DLD1 (cell line): Measurements from ENCODE around the gene MAP3K4.

Source experiments
- in situ Hi-C: cut with HindIII; loops from 2 replicates; pipeline ENCODE4 v1.10.0; 2017; ENCODE audit warnings: low sequenced_read_pairs

The MAP3K4 gene, protein sequence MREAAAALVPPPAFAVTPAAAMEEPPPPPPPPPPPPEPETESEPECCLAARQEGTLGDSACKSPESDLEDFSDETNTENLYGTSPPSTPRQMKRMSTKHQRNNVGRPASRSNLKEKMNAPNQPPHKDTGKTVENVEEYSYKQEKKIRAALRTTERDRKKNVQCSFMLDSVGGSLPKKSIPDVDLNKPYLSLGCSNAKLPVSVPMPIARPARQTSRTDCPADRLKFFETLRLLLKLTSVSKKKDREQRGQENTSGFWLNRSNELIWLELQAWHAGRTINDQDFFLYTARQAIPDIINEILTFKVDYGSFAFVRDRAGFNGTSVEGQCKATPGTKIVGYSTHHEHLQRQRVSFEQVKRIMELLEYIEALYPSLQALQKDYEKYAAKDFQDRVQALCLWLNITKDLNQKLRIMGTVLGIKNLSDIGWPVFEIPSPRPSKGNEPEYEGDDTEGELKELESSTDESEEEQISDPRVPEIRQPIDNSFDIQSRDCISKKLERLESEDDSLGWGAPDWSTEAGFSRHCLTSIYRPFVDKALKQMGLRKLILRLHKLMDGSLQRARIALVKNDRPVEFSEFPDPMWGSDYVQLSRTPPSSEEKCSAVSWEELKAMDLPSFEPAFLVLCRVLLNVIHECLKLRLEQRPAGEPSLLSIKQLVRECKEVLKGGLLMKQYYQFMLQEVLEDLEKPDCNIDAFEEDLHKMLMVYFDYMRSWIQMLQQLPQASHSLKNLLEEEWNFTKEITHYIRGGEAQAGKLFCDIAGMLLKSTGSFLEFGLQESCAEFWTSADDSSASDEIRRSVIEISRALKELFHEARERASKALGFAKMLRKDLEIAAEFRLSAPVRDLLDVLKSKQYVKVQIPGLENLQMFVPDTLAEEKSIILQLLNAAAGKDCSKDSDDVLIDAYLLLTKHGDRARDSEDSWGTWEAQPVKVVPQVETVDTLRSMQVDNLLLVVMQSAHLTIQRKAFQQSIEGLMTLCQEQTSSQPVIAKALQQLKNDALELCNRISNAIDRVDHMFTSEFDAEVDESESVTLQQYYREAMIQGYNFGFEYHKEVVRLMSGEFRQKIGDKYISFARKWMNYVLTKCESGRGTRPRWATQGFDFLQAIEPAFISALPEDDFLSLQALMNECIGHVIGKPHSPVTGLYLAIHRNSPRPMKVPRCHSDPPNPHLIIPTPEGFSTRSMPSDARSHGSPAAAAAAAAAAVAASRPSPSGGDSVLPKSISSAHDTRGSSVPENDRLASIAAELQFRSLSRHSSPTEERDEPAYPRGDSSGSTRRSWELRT (N-terminal part only)

DNA sequence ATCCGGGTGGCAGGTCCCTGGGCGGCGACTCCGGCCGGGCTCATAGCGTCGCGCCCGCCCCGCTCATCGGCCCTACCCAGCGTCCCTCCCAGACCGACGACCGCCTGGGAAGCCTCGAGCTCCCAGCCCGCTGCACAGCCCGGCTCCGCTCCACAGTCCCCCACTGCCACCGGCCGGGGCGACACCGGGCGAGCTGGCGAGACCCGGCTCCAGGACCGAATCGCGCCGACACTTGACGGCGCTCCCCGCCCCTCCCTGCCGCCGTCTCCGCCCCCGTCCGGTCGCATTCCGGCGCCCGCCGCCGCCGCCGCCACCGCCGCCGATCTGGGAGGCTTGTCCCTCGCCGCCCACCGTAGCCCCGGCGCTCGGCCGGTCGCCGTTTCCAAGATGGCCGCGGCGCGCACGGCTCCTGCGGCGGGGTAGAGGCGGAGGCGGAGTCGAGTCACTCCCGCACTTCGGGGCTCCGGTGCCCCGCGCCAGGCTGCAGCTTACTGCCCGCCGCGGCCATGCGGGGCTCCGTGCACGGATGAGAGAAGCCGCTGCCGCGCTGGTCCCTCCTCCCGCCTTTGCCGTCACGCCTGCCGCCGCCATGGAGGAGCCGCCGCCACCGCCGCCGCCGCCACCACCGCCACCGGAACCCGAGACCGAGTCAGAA lies at the start of gene MAP3K4:
Gene MAP3K4 (plus strand): TSS at position 364 of the 655 bp plus-strand sequence. CDS start 163 bp downstream, at position 527.
- in situ Hi-C loops = no loop called here

DNA sequence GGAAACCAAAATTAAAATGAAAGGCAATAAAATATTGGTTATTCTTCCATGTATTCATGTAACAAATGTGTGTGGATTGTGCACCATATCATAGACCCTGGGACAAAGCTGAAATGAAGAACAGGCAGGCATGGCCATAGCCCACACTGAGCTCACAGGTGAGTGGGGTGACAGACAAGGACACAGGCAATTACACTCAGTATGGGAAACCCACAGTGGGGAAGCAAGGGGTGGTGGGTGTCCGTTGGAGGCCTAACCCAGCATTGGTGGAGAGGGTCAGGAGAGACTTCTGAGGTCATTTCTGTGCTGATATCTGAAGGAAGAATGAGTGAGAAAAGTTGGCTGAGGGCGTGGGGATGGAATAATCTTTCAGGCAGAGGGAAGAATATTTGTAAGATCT lies 47.6 kb upstream of the MAP3K4 start:
- in situ Hi-C loops = no loop called here

DNA sequence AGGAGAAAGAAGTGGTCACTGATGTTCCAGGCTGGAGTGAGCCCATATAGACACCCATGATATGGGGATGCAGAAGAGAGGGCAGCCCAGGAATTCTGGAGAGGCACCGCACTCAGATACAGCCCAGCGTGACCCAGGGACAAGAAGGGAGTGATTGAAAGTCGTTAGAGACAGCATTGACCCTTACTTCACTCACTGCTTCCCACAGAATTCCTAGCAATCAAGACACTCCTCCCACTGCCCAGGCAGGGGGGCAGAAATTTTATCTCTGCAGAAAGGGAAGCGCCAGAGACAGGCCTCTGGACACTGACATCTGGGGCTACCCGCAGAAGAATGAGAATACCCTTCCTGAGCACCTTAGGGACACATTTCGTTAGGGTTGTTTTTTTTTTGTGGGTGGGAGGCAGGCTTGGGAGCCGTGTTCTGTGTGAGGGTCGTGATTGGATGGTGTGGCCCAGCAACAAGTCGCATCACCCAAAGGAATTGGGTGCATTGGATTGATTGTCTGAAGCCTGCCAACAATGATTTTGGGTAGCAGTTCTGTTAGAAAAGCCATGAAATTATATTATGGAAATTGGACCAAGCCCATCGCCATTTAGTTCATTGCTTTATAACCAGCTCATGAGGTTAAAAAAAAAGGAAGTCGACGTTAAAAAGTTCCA lies 45.9 kb upstream of the MAP3K4 start:
- in situ Hi-C loops = no loop called here

DNA sequence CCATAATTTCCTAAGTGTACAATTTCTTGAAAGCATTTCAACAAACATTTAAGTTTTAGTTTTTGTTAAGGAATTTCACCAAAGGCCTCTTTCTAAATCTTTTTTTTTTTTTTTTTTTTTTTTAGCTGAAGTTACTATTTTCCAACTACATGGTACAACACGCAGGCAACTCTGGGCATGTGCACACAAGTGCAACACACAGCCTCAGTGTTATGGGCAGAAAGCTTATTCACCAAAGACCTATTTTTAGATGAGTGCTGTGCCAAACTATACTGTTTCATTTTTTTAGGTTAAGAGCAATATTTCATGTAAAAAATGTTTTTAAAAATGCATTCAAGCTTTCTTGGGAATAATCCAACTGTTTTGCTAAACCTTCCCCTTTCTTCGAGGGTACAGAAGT lies 42.0 kb upstream of the MAP3K4 start:
- in situ Hi-C loops = no loop called here

DNA sequence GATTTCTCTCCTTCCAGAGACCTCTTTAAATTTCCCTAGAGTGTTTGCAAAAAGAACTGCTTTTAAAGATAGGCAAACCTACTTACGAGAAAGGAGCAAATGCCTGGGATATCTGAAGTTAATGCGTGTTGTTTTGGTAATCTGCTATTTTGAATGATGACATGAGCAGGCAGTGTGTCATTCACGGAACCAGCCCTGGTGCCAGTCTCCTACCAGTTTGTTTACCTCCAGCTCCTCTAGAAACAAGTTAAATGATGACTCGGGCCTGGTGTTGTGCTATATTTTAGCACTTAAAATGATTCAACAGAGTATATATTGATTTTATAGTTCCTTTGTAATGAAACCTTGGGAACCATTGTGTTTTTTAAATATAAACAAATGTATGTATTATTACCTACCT lies 41.1 kb upstream of the MAP3K4 start:
- in situ Hi-C loops = no loop called here

DNA sequence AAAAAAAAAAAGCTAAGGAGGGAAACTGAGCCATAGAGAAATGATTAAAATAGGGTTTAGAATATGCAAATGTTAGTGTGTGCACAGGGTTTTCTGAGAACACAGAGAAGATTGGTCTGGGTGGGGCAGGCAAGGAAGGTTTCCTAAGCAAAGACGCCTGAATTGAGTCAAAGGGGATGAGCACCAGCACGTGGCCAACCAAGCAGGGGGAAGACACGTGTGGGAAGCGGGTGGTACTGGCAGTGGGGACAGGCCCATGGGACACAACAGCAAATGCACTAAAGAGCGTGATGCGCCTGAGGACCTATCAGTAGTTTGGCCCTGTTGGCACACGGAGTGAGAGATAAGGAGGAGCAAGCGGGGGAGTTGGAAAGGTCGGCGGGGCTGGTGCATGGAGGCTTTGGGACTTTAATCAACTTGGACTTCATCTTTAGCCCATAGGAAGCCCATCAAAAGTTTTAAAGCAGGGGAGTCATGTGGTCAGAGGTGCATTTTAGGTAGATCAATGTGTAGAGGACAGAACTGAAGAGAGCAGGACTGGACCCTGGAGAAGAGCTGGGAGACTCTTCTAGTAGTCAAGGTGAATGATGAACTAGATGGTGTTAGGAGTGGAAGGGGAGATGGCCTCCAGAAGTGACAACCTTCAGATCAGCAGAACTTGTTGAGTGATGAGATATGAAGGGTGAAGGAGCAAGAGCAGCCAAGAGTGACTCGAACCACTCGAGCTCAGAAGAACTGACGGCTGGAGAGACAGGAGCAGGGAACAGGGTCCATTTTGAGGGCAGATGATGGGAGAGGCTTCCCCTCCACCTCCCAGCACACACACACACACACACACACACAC lies 40.2 kb upstream of the MAP3K4 start:
- in situ Hi-C loops = no loop called here

DNA sequence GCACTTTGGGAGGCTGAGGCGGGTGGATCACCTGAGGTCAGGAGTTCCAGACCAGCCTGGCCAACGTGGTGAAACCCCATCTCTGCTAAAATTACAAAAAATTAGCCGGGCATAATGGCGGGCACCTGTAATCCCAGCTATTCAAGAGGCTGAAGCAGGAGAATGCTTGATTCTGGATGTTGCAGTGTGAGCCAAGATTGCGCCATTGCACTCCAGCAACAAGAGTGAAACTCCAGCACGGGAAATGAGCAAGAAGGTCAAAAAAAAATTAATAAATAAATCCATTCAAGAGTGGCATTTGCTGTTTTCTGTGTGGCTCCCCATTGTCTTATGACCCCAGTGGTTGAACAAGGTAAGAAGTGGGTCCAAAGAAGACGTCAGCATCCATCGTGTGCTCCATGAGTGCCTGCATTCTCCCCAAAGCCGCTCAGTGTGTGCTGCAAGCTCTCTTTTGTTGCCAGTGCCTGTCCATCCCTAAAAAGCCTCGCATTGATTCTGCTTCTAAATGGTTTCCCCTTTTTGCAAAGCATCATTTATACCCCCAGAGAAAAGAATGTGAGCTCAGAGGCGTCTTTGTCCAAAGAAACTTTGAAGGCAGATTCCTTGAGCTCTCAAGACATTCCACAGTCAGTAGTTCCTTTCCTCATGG lies 38.8 kb upstream of the MAP3K4 start:
- in situ Hi-C loops = no loop called here

DNA sequence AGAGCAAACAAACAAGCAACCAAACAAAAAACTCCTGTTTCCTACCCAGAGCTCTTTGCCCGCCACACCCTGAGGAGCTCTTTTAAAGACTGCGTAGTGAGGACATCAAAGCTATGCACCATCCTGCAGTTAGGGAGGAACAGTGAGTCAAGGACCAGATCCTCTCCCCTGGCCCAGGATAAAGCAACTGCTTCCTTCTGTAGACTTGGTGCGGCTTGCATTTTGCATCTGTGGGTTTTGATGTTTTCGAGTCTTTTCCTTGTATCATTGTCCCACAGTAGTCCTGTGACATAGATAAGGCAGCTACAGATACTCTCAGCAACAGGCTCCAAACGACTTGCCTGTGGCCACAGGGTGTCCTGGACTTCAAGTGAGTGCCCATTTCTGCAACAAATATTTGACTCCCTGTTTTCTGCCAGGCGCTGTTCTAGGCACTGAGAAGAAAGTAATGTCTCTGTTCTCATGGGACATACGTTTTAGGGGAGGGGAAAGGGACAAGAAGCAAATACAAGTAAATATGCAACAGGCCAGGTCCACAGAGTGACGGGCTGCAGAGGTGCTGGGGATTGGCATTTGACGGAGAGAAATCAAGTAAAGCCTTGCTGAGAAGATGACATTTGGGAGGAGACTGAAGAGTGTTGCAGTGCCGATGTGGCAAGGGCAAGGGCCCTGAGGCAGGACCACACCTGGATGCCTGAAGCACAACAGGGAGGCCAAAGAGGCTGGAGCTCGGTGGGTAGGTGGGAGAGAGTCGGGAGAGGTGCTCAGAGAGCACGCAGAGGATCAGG lies 35.9 kb upstream of the MAP3K4 start:
- in situ Hi-C loops = no loop called here

DNA sequence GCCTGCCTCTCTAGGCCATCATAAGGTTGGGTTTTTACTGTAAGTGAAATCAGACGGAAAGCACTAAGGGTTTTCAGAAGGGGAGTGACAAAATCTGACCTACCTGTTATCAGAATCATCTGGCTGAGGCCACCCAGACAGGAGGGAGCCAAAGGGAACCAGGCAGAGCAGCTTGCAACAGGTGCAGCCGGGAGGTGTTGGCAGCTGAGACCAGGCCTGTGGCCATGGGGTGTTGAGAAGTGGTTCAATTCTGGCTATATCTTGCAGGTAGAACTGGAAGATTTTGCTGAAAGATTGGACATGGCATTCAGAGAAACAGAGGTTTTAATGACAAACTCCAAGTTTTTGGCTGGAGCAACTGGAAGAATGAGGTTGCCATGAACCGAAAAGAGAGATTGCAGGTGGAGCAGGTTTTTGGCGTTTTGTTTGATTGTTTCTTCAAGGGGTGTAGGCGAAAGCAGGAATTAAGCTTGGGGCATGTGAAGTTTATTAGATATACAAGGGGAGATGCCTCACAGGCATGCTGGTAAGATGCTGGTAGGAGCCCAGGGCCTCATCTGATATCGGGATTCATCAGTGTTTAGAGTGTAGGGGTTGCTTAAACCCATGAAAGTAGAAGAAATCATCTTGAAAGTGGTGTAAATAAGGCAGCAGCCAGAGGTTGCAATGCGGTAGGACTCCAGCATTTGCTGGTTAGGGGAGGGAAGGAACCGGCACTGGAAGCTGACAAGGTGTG lies 35.1 kb upstream of the MAP3K4 start:
- in situ Hi-C loops = no loop called here

DNA sequence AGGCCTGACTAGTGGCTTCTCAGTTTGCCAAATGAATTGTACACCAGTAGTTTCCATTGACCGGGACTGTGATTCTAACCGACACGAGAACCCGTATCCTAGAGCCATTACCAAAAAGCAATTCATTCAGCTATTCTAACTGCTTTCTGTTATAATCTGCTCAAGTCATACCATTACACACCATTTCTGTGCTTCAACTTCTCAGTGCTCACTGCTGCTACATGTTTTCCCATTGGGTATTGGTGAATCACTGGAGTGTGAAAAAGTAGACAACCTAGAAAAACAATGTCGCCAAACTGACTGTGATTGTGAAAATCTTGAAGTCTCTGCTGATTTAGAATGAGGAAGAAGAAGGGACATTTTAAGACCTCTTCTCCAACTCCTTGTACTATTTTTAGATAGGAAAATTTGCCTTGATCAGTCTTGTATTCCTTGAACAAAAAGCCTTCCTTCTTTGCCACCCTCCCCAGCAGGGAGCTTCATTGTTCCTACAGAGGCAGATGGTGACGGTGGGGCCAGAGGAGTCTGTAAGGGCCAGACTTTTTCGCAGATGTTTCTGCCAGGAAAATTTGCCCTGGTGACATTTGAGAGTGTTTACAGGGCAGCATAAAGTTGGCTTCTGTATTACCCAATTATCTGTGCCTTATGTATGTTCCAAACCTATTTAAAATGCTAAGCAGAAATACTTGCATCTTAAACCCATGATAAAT lies 31.7 kb upstream of the MAP3K4 start:
- in situ Hi-C loops = no loop called here

DNA sequence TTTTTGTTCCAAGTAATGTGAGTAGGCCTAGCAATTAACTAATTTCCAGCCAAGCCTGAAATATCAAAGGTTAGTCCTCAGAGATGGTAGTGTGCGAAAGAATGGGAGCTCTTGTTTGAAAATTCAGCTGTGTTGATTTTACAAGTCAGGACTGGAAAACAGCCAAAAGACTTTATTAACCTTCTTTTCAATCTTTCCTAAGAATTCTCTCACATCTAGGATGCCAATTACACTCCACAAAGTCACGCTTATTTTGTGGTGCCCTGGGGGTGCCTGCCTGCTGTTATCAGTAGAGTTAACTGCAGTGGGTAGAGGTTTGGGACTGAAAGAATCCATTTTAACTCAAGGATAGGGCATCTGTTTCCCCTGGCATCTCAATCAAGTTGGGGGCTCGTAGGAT lies 30.7 kb upstream of the MAP3K4 start:
- in situ Hi-C loops = no loop called here

DNA sequence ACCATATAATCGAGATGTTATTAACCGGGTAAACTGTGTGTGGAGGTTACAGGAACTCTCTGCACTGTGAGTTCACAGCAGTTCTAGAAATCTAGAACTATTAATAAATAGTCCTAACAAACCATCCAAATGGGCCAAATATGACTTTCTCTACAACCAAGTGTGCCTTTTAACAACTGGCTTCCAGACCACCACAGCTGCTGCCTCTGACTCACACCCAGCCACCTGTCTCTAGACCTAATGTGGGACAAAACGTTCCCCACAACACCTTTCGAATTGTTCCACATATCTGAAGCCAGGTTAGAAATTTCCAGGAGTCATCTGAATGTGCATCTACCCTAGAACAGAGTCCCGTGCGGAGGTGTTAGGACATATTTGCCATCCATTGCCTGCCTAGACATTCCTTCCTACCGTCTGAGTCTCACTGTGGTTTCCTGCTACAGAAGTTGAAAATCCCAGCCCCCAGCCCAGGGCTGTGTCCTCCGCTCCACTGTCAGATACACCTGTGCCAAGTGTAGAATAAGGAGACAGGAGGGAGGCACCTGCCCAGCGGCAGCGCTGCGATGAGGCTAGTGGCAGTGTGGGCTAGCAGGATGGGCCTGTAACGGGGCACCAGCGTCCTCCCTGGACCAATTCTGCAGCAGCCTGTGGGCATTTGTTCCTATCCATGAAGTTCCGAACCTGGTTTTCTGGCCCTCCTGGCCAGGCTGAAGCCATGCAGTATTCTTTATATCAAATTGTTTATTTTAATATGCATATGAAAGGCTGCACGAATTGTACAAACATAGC lies 28.5 kb upstream of the MAP3K4 start:
- in situ Hi-C loops = no loop called here

DNA sequence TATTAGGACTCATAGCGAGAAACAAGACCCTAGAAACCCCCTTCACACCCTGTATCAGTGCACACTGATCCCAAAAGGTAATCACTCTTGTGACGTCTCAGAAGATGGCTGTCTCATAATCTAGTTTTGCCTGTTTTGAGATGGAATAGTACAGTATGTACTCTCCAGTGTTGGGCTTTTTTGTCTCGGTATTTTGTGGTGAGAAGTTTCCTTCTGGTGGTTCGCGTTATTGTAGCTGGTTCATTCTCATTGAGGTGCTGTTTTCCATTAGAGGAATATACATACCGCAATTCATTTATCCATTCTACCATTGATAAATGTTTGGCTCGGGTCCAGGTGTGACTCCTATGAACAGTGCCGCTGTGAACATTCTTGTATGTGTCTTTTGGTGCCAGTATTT lies 27.9 kb upstream of the MAP3K4 start:
- in situ Hi-C loops = no loop called here

DNA sequence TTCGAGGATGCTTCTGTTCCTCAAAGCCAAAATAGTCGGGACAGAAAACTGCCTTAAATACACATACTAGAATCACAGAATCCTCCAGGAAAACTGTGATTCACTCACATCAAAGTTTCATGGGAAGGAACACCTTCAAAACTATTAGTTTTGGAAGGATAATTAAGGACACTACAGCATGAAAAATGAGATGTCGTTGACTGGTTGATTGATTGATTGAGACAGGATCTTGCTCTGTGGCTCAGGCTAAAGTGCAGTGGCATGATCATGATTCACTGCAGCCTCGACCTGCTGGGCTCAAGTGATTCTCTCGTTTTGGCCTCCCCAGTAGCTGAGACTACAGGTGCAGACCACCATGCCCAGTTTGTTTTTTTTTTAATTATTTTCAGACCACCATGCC lies 25.7 kb upstream of the MAP3K4 start:
- in situ Hi-C loops = no loop called here

DNA sequence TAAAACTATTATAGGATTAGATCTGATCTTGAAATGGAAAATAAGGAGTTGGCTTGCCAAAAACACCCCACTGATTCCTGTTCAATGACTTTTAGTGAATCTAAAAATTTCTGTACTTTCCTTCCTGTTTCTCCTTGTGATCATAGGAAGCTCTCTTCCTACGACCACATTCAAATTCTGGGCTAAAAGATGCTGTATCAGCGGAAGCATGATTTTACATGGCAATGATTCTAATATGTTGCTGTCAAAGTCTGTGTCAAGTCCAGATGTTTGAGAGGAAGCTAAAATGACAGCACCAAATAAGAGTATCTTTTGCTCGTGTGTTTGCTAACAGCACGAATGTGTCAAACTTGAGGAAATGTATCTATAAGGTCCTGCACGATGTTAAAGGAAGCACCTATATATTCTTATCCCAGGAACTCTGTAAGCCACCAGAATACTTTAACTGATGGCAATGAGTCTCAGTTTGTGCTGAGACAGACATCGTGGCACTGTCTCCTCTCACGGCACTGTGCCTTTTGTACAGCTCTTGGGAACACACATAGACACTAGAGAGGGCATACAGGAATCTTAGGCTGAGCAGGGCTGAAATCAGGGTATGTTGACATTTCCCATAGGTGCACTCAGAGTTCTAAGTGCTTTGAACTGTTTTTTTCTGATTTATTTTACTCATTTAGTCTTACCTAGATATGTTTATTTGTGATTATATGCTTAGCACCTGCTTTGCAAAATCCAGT lies 24.9 kb upstream of the MAP3K4 start:
- in situ Hi-C loops = no loop called here
